ENCODE measurements around the gene ATP5PO. TPM values are rescaled to one million over a fixed set of nuclear protein-coding genes. Genes with fewer than 3 reads are reported as not detected.
A peak's percentile ranks its signal among the peaks of the same experiment; 100 is the strongest.

The ATP5PO gene
- total and polyA plus RNA-seq, 2 of the 13 experiments (the other 11 are each of a cell fraction or from before 2014, with no cell fraction given): 256 to 297 TPM

DNA sequence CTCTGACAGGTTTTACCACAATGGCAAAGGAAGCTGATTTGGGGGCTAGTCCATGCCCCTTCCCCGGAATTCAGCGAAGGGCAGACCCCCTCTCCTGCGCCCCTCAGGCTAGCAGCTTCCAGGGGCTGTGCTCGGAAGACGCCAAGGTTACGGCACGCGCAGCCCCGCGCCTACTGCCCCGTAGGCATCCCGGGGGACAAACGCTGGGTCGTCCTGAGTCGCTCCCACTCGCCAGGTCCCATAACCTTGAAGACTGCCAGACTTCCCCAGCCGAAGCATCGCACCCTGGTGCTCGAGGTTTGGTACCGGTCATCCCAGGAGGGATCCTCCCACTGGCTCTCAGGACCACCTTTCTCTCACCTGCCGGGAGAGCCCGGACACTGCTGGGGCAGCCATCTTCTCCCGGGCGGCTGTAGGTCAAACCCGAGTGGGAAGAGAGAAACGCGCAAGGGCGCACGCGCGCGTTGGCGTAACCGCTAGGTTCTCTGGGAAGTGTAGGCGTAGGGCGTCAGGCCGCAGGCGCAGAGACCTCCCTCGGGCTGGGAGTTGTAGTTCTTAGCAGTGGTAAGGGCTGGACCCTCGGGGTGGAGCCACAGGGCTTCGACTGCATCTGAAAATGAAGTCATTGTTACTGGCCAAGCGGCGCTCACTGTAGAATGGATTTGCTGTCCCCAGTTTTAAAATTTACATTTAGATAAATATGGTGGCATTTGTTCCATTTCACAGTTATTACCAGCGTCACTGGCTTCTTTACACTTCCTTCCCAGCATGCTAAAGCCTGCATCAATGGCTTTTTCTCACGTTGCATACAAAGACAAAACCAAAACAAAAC, at the start of gene ATP5PO (continued):
- TF ChIP-seq ZNF282 (IDR thresholded peaks at IDR 0.05; ENCODE audit: partially characterized antibody): no peak
- TF ChIP-seq ZNF567 (CRISPR knock-in tag; IDR thresholded peaks at IDR 0.05; ENCODE audit: borderline replicate concordance): peak; percentile 71; the same call in 1 of the 2 replicates
- no peak for TF ChIP-seq HHEX (CRISPR knock-in tag; IDR thresholded peaks at IDR 0.05)
- TF ChIP-seq MEF2D (CRISPR knock-in tag; IDR thresholded peaks at IDR 0.05): peak; percentile 73
- TF ChIP-seq ZBTB42 (CRISPR knock-in tag; IDR thresholded peaks at IDR 0.05): no peak
- no peak for TF ChIP-seq ZMAT3 (CRISPR knock-in tag; conservative IDR thresholded peaks at IDR 0.05)
- no peak for TF ChIP-seq HNRNPH1 (optimal IDR thresholded peaks at IDR 0.05; ENCODE audit: low read depth, low read length)
- no peak for TF ChIP-seq CCAR2 (optimal IDR thresholded peaks at IDR 0.05; ENCODE audit: low read depth, low read length)
- peak; percentile 50; the same call in 1 of the 2 replicates for TF ChIP-seq RXRA (CRISPR knock-in tag; IDR thresholded peaks at IDR 0.05)
- TF ChIP-seq, protein P1, sequence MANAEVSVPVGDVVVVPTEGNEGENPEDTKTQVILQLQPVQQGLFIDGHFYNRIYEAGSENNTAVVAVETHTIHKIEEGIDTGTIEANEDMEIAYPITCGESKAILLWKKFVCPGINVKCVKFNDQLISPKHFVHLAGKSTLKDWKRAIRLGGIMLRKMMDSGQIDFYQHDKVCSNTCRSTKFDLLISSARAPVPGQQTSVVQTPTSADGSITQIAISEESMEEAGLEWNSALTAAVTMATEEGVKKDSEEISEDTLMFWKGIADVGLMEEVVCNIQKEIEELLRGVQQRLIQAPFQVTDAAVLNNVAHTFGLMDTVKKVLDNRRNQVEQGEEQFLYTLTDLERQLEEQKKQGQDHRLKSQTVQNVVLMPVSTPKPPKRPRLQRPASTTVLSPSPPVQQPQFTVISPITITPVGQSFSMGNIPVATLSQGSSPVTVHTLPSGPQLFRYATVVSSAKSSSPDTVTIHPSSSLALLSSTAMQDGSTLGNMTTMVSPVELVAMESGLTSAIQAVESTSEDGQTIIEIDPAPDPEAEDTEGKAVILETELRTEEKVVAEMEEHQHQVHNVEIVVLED (CRISPR knock-in tag; IDR thresholded peaks at IDR 0.05; ENCODE audit: borderline replicate concordance): peak; percentile 99
- TF ChIP-seq TARDBP (CRISPR knock-in tag; IDR thresholded peaks at IDR 0.05): no peak
- no peak for TF ChIP-seq SKI (IDR thresholded peaks at IDR 0.05; ENCODE audit: partially characterized antibody)
- no peak for TF ChIP-seq MTA3 (CRISPR knock-in tag; IDR thresholded peaks at IDR 0.05)
- TF ChIP-seq TBP (CRISPR knock-in tag; IDR thresholded peaks at IDR 0.05): no peak
- TF ChIP-seq PLRG1 (conservative IDR thresholded peaks at IDR 0.05): no peak
- peak; percentile 24; the same call in 1 of the 2 replicates for TF ChIP-seq ZFX (CRISPR knock-in tag; IDR thresholded peaks at IDR 0.05; ENCODE audit: low read depth)
- no peak for TF ChIP-seq FOXA1 (IDR thresholded peaks at IDR 0.05)
- TF ChIP-seq FOXA1 (CRISPR knock-in tag; IDR thresholded peaks at IDR 0.05): no peak
- TF ChIP-seq IRX3 (CRISPR knock-in tag; IDR thresholded peaks at IDR 0.05; ENCODE audit: borderline replicate concordance, low read depth): no peak
- TF ChIP-seq, protein P2, sequence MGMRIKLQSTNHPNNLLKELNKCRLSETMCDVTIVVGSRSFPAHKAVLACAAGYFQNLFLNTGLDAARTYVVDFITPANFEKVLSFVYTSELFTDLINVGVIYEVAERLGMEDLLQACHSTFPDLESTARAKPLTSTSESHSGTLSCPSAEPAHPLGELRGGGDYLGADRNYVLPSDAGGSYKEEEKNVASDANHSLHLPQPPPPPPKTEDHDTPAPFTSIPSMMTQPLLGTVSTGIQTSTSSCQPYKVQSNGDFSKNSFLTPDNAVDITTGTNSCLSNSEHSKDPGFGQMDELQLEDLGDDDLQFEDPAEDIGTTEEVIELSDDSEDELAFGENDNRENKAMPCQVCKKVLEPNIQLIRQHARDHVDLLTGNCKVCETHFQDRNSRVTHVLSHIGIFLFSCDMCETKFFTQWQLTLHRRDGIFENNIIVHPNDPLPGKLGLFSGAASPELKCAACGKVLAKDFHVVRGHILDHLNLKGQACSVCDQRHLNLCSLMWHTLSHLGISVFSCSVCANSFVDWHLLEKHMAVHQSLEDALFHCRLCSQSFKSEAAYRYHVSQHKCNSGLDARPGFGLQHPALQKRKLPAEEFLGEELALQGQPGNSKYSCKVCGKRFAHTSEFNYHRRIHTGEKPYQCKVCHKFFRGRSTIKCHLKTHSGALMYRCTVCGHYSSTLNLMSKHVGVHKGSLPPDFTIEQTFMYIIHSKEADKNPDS (CRISPR knock-in tag; IDR thresholded peaks at IDR 0.05): no peak
- no peak for TF ChIP-seq ZNF20 (CRISPR knock-in tag; IDR thresholded peaks at IDR 0.05)
- peak; percentile 69 for TF ChIP-seq KAT8 (CRISPR knock-in tag; IDR thresholded peaks at IDR 0.05)
- TF ChIP-seq RELA (CRISPR knock-in tag; IDR thresholded peaks at IDR 0.05): no peak
- TF ChIP-seq FIP1L1 (IDR thresholded peaks at IDR 0.05; ENCODE audit: borderline replicate concordance, insufficient read depth, low read depth, low read length): no peak
